Lower leg skin (tissue), 3 donors: ENCODE data around the gene PROP1.

Experiments
- POLR2A ChIP-seq, 2 donors: fragments of 450-650 bp; IDR thresholded peaks; one replicate each; pipeline ENCODE4 v1.6.1; 2016 to 2017; ENCODE audit warnings: antibody characterized with exemption in 2 of 2, mild to moderate bottlenecking in 1 of 2, moderate library complexity in 1 of 2
- TF ChIP-seq, protein P1 (sequence below), 3 donors: fragments of 450-650 bp; IDR thresholded peaks; one replicate each; pipeline ENCODE4 v1.5.1; 2016; ENCODE audit warnings: antibody characterized with exemption in 3 of 3, mild to moderate bottlenecking in 3 of 3, moderate library complexity in 2 of 3

DNA sequence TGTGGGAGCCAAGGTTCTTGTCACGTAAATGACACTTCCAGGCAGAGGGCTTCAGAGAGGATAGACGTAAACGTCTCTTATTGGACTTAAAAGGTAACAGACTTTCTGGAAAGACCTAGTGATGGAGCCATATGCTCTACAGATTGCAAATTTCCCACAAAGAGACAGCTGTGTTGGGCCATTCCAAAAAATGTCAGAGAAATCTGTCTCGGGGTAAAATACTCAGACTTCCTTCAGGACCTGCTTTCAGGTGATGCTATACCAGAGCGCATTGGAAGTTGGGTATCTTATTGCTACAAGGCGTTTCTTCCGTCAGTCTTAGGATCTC lies 29.2 kb downstream of the PROP1 start:
- no peak for TF ChIP-seq POLR2A (IDR thresholded peaks at IDR 0.05)
- TF ChIP-seq, protein P1, sequence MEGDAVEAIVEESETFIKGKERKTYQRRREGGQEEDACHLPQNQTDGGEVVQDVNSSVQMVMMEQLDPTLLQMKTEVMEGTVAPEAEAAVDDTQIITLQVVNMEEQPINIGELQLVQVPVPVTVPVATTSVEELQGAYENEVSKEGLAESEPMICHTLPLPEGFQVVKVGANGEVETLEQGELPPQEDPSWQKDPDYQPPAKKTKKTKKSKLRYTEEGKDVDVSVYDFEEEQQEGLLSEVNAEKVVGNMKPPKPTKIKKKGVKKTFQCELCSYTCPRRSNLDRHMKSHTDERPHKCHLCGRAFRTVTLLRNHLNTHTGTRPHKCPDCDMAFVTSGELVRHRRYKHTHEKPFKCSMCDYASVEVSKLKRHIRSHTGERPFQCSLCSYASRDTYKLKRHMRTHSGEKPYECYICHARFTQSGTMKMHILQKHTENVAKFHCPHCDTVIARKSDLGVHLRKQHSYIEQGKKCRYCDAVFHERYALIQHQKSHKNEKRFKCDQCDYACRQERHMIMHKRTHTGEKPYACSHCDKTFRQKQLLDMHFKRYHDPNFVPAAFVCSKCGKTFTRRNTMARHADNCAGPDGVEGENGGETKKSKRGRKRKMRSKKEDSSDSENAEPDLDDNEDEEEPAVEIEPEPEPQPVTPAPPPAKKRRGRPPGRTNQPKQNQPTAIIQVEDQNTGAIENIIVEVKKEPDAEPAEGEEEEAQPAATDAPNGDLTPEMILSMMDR (IDR thresholded peaks at IDR 0.05) = no peak
